K562 (cell line): ENCODE results near the gene NUDT22. TPM values are rescaled to one million over a fixed set of nuclear protein-coding genes. Genes with fewer than 3 reads are reported as not detected.

Experiments
- ATAC-seq: fragments of 200-7000 bp; cut with Tn5 transposase; 3 replicates; pipeline ENCODE4 v1.9.1; 2020; ENCODE audit warnings: moderate library complexity
- BruUV-seq: library from RNA; stranded (reverse); fragments of 400-500 nt; replicated peaks from 2 replicates; lab custom pipeline; 2021; lab: Mats Ljungman, UMichigan
- CTCF ChIA-PET: fragments of 300-600 bp; formaldehyde crosslinking; extraction: SDS; loops from one replicate; lab custom pipeline; 2021; ENCODE audit warnings: low intra/inter-chr PET ratio; lab: Yijun Ruan, JAX
- POLR2A ChIA-PET: fragments of 300-600, 350-650 bp; sonication (Branson Sonifier 250); formaldehyde crosslinking; extraction: SDS; loops from one replicate; lab custom pipeline; 2021; ENCODE audit warnings: antibody characterized with exemption, inconsistent platforms; lab: Yijun Ruan, JAX
- DNase-seq, 4 experiments: peaks; one replicate each; pipeline versions ENCODE4 v3.0.0 to v3.0.0-alpha.2; 2011 to 2018; ENCODE audit warnings: low spot score in 3 of 4, mixed read lengths in 3 of 4; ENCODE audit errors: extremely low read depth in 1 of 4
- FAIRE-seq: peaks from 2 replicates; lab custom pipeline; 2011; peaks lifted over from hg19 to GRCh38; lab: Jason Lieb, UNC
- H2AFZ ChIP-seq: 2 replicates; pipeline ENCODE4 v1.6.0; 2011; ENCODE audit warnings: low read depth, low read length, control low read depth, inconsistent platforms
- H3K27ac ChIP-seq: fragments of 200-600 bp; 3 replicates; pipeline ENCODE4 v1.8.0; 2011; ENCODE audit warnings: low read depth, mild to moderate bottlenecking, control low read depth, inconsistent platforms, low read length, moderate library complexity, mixed read lengths; ENCODE audit errors: extremely low read depth
- H3K27me3 ChIP-seq, 2 experiments: fragments of 300-600 bp in 1 of 2; 2 replicates in 1 of 2; 3 replicates in 1 of 2; pipeline versions ENCODE4 v1.6.0 to v1.8.0; 2011; ENCODE audit warnings: inconsistent platforms in 2 of 2, low read length in 2 of 2, mild to moderate bottlenecking in 1 of 2, mixed read lengths in 1 of 2, moderate library complexity in 1 of 2; ENCODE audit not compliant: control insufficient read depth in 2 of 2, insufficient read depth in 2 of 2
- H3K36me3 ChIP-seq: fragments of 300-600 bp; 3 replicates; pipeline ENCODE4 v1.8.0; 2011; ENCODE audit warnings: mild to moderate bottlenecking, low read length, inconsistent platforms; ENCODE audit not compliant: control insufficient read depth, insufficient read depth
- H3K4me1 ChIP-seq, 2 experiments: fragments of 200-600 bp in 1 of 2; replicated peaks in 1 of 2; 2 replicates in 1 of 2; 3 replicates in 1 of 2; pipeline versions ENCODE4 v1.5.1 to v1.8.0; 2011; ENCODE audit warnings: inconsistent platforms in 2 of 2, low read length in 2 of 2, mild to moderate bottlenecking in 1 of 2, mixed read lengths in 1 of 2, moderate library complexity in 1 of 2; ENCODE audit not compliant: control insufficient read depth in 2 of 2, insufficient read depth in 2 of 2
- H3K4me2 ChIP-seq: 2 replicates; pipeline ENCODE4 v1.6.1; 2011; ENCODE audit warnings: low read length, control low read depth, inconsistent platforms, mixed read lengths; ENCODE audit not compliant: insufficient read depth
- H3K4me3 ChIP-seq: fragments of 200-600 bp; sonication (generic), shearing (Covaris generic); 2 replicates; pipeline ENCODE4 v1.5.1; 2016; ENCODE audit warnings: control low read depth, inconsistent platforms
- H3K79me2 ChIP-seq: fragments of 200-600 bp; 3 replicates; pipeline ENCODE4 v1.8.0; 2011; ENCODE audit warnings: low read length, inconsistent platforms; ENCODE audit not compliant: control insufficient read depth, insufficient read depth
- H3K9ac ChIP-seq, 2 experiments: 2 replicates each; pipeline versions ENCODE4 v1.6.0 to v1.6.1; 2011; ENCODE audit warnings: low read depth in 2 of 2, low read length in 2 of 2, control low read depth in 1 of 2, inconsistent platforms in 1 of 2, mild to moderate bottlenecking in 1 of 2, mixed read lengths in 1 of 2; ENCODE audit not compliant: insufficient read depth in 1 of 2
- H3K9me1 ChIP-seq: one replicate; pipeline ENCODE4 v1.6.0; 2011; ENCODE audit warnings: inconsistent platforms, mild to moderate bottlenecking, low read length, moderate library complexity; ENCODE audit not compliant: control insufficient read depth, insufficient read depth
- H3K9me3 ChIP-seq: replicated peaks from 2 replicates; pipeline ENCODE4 v1.5.1; 2011; ENCODE audit warnings: low read depth, low read length, inconsistent platforms; ENCODE audit not compliant: control insufficient read depth, insufficient read depth
- H4K20me1 ChIP-seq: replicated peaks from 2 replicates; pipeline ENCODE4 v1.6.1; 2011; ENCODE audit warnings: low read length, inconsistent platforms, mixed read lengths; ENCODE audit not compliant: control insufficient read depth, insufficient read depth
- ZNF121 ChIP-seq: sonication (generic); formaldehyde crosslinking; conservative IDR thresholded peaks from 2 replicates; pipeline ENCODE4 v1.8.0; 2022; ENCODE audit warnings: missing genetic modification reagents
- ZNF668 ChIP-seq: fragments of 250-450 bp; sonication (Bioruptor Pico); IDR thresholded peaks from 2 replicates; pipeline ENCODE4 v1.8.0; 2022; ENCODE audit warnings: mild to moderate bottlenecking, inconsistent platforms
- ZNF707 ChIP-seq: fragments of 250-450 bp; sonication (Bioruptor Pico); conservative IDR thresholded peaks from 2 replicates; pipeline ENCODE4 v1.8.0; 2022; ENCODE audit warnings: inconsistent platforms, mild to moderate bottlenecking, moderate library complexity
- WGBS: fragments of 100-300 bp; shearing (Covaris generic); methylation state at CpG from one replicate; pipeline ENCODE4 v1.1.6; 2016; ENCODE audit warnings: low coverage, mixed read lengths; ENCODE audit not compliant: insufficient coverage; ENCODE audit errors: missing lambda C conversion rate; 5-methylcytosine and 5-hydroxymethylcytosine counted together
- in situ Hi-C: fragments of 300-500 bp; cut with MboI; formaldehyde crosslinking; loops from 4 replicates; pipeline ENCODE4 v1.15.0; 2018; ENCODE audit warnings: inconsistent platforms, mixed read lengths
- intact Hi-C: fragments of 100-400 bp; cut with micrococcal nuclease; formaldehyde crosslinking; loops from 2 replicates; pipeline ENCODE4 v1.14.2; 2022
- polyA plus RNA-seq, 8 experiments: library from polyadenylated mRNA; depleted of rRNA in 4 of 8; stranded (reverse) in 5 of 8; unstranded in 3 of 8; fragments of >200 nt; fragmentation: Nextera tagmentation in 2 of 8; fragmentation: Illumina TruSeq in 1 of 8; extraction: Ambion mirVana in 2 of 8; extraction: Trizol in 1 of 8; gene quantifications; 2 replicates each; pipeline versions ENCODE4 v1.2.1 to v1.2.3, GENCODE V29; 2011 to 2014; ENCODE audit warnings: inconsistent platforms in 1 of 8, missing spikeins in 1 of 8
- total RNA-seq, 7 experiments: library from RNA; depleted of rRNA in 6 of 7; stranded (reverse); fragments of >200 nt in 6 of 7; fragmentation: Illumina TruSeq in 2 of 7; extraction: Trizol in 2 of 7; gene quantifications; 2 replicates each; pipeline versions ENCODE4 v1.2.1 to v1.2.3, GENCODE V29; 2011 to 2021; ENCODE audit warnings: low replicate concordance in 1 of 7
- TF ChIP-seq, protein P1 (sequence below): fragments of 250-450 bp; sonication (Bioruptor Pico); IDR thresholded peaks from 2 replicates; pipeline ENCODE4 v1.4.0; 2020

NUDT22 gene
- total and polyA plus RNA-seq, 9 of the 15 experiments (the other 6 are each of a cell fraction or from before 2014, with no cell fraction given): 6.3 to 92.6 (median 37.4) TPM

GRCh38 chr11:64198511-64198910 is 27.6 kb upstream of the NUDT22 start:
- no peak overlapping the region for H3K9ac ChIP-seq
- POLR2A ChIA-PET: interaction anchor here (1.5 kb wide), 1 partner anchor 8 kb away, joined by 4 read pairs; the partner anchor contains the start of gene FERMT3
- no peaks in the 10 kb centered on the region for H4K20me1 ChIP-seq
- peaks cover 15% of the 10 kb centered on the region for H3K79me2 ChIP-seq
- FAIRE-seq (no peak), DNase-seq (no peak)
- intact Hi-C loops: no loop called here
- no peaks in the 10 kb centered on the region for H3K27me3 ChIP-seq
- H3K9me3 ChIP-seq: no peaks in the 10 kb centered on the region
- no peak overlapping the region for H2AFZ ChIP-seq
- in situ Hi-C loops: no loop called here
- H3K9me1 ChIP-seq: no peaks in the 10 kb centered on the region
- 90% methylated on average over 2 of the region's 2 CpGs for WGBS
- peaks cover under 1 to 4% of the 10 kb centered on the region in 2 experiments; a peak in 2 of 5 replicates for H3K4me1 ChIP-seq
- TF ChIP-seq ZNF121 (CRISPR knock-in tag): 0 out of 2 replicates have a peak, but pooled peaks have one; percentile 30
- no peak for TF ChIP-seq ZNF707
- TF ChIP-seq, protein P1, sequence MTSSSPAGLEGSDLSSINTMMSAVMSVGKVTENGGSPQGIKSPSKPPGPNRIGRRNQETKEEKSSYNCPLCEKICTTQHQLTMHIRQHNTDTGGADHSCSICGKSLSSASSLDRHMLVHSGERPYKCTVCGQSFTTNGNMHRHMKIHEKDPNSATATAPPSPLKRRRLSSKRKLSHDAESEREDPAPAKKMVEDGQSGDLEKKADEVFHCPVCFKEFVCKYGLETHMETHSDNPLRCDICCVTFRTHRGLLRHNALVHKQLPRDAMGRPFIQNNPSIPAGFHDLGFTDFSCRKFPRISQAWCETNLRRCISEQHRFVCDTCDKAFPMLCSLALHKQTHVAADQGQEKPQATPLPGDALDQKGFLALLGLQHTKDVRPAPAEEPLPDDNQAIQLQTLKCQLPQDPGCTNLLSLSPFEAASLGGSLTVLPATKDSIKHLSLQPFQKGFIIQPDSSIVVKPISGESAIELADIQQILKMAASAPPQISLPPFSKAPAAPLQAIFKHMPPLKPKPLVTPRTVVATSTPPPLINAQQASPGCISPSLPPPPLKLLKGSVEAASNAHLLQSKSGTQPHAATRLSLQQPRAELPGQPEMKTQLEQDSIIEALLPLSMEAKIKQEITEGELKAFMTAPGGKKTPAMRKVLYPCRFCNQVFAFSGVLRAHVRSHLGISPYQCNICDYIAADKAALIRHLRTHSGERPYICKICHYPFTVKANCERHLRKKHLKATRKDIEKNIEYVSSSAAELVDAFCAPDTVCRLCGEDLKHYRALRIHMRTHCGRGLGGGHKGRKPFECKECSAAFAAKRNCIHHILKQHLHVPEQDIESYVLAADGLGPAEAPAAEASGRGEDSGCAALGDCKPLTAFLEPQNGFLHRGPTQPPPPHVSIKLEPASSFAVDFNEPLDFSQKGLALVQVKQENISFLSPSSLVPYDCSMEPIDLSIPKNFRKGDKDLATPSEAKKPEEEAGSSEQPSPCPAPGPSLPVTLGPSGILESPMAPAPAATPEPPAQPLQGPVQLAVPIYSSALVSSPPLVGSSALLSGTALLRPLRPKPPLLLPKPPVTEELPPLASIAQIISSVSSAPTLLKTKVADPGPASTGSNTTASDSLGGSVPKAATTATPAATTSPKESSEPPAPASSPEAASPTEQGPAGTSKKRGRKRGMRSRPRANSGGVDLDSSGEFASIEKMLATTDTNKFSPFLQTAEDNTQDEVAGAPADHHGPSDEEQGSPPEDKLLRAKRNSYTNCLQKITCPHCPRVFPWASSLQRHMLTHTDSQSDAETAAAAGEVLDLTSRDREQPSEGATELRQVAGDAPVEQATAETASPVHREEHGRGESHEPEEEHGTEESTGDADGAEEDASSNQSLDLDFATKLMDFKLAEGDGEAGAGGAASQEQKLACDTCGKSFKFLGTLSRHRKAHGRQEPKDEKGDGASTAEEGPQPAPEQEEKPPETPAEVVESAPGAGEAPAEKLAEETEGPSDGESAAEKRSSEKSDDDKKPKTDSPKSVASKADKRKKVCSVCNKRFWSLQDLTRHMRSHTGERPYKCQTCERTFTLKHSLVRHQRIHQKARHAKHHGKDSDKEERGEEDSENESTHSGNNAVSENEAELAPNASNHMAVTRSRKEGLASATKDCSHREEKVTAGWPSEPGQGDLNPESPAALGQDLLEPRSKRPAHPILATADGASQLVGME (CRISPR knock-in tag): no peak
- TF ChIP-seq ZNF668: no peak
- TF ChIP-seq, all 486 proteins: peak for 1
- Histone ChIP-seq H3K4me2 (no peak overlapping the region), H3K27ac (no peak overlapping the region), H3K4me3 (no peak overlapping the region), H3K36me3 (peaks cover 94% of the 10 kb centered on the region)
- CTCF ChIA-PET: no interaction called here
- ATAC-seq: no peak
- no TSS peak for BruUV-seq
